Measurements from ENCODE around the gene ASPDH. TPM values are rescaled to one million over a fixed set of nuclear protein-coding genes. Genes with fewer than 3 reads are reported as not detected.
A peak's percentile ranks its signal among the peaks of the same experiment; 100 is the strongest.

The ASPDH gene
- total and polyA plus RNA-seq, 2 experiments from 2014 or later = not detected

DNA sequence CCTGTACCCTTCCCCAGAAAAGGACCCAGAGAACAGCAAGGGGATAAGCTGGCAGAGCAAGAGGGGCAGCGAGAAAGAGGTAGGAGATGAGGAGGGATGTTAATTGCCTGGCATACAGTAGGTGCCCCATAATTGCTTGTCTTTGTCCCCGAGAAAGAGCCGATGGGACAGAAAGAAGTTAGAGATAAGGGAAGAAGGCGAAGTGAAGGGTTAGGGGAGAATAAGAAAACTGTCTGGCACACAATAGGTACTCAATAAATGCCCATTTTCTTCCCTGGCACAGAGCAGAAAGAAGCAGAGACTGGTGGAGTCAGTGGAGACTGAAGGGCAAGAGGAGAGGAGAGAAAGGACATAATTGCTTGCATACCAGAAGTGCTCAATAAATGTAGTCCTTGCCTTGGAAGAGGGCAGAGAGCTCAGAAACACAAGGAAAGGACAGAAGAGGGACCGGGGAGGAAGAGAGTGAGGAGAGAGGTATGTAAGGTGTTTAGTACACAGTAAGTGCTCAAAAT lies 18.6 kb downstream of the ASPDH start:
- TF ChIP-seq EZH2phosphoT487 (IDR thresholded peaks at IDR 0.05; ENCODE audit: insufficient read depth, low read depth) (no peak), EZH2 (IDR thresholded peaks at IDR 0.05; ENCODE audit: insufficient read depth, poor library complexity, severe bottlenecking) (no peak)
- Histone ChIP-seq H3K4me3 (no peak overlapping the region), H3K9ac (no peak overlapping the region), H3K27ac (no peak overlapping the region), H3K27me3 (replicated peaks; ENCODE audit: insufficient read depth) (peaks cover 11% of the 10 kb centered on the region), H2AFZ (no peak overlapping the region), H3K9me2 (ENCODE audit: insufficient read depth) (no peaks in the 10 kb centered on the region), H3K4me2 (ENCODE audit: unreplicated experiment) (no peak overlapping the region), H3F3A (ENCODE audit: insufficient read depth) (no peaks in the 10 kb centered on the region), H4K20me1 (ENCODE audit: insufficient read depth) (no peaks in the 10 kb centered on the region), H3K4me1 (ENCODE audit: insufficient read depth) (no peaks in the 10 kb centered on the region), H3K36me3 (ENCODE audit: low read depth) (no peaks in the 10 kb centered on the region), H3K9me3 (ENCODE audit: low read depth) (no peaks in the 10 kb centered on the region), H3K79me2 (ENCODE audit: insufficient read depth) (no peaks in the 10 kb centered on the region)
- in situ Hi-C loops (cut with MboI) = no loop called here
- WGBS, 2 experiments (ENCODE audit: low coverage in 1 of 2, low lambda C conversion rate in 2 of 2, missing lambda C conversion rate in 2 of 2) = 60 to 73% methylated on average over 5 of the region's 5 CpGs
- no peak for DNase-seq

DNA sequence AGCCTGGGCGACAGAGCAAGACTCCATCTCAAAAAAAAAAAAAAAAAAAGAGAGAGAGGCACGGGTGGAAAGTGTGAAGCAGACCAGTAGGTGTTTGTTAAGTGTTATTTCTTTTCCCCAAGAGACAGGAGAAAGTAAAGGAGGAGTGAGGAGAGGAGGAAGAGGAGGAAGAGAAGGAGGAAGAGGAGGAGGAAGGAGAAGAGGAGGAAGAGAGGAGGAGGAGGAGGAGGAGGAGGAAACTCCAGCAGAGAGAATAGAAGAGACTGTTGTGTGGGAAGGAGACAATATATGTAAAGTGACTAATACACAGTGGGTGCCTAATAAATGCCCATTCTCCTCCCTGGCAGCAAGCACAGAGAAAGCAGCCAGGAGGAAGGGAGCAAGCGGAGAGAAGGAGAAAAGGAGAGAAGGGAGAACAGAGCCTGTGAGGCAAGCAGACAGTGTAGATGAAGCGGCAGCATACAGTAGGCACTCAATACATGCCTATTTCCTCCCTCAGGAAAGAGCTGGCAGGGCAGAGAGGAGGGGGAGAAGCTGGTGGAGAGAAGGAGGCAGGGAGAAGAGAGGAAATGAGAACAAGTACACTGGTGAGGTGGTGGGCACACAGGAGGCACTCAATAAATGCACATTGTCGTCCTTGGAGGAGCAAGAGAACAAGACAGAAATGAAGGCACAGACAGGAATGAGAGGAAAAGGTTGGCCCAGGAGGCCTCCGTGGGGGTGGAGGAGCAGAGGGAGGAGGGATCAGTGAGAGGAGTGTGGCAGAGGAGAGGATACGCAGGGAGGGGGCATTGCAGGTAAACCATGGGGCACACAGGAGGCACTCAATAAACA lies 19.3 kb downstream of the ASPDH start:
- in situ Hi-C loops (cut with MboI) = no loop called here
- WGBS, 2 experiments (ENCODE audit: low coverage in 1 of 2, low lambda C conversion rate in 2 of 2, missing lambda C conversion rate in 2 of 2) = 38 to 39% methylated on average over 5 to 7 of the region's 7 CpGs

DNA sequence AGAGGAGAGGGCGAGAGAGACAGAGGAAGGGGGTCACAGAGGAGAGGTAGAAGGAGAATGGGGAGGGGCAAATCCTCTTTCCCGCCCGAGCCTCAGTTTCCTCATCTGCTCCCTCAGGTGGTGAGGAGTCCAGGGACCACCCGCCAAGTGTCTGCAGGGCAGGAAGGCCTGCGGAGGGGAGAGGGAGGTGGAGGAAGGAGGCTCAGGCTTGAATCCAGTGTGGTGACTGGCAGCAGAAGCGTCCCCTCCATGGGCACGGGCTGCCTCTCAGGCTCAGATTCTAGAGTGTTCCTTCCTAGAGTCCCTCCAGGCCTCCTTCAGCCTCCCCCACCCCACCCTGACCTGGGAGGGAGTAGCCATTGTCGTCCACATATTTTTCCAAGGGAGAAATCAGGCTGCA lies 20.5 kb downstream of the ASPDH start:
- no peak overlapping the region for H3K9ac ChIP-seq
- H3K79me2 ChIP-seq (ENCODE audit: insufficient read depth) = no peaks in the 10 kb centered on the region
- peaks cover 4% of the 10 kb centered on the region; the same call in 1 of the 2 replicates for H3K27me3 ChIP-seq (replicated peaks; ENCODE audit: insufficient read depth)
- in situ Hi-C loops (cut with MboI) = no loop called here
- 27 to 32% methylated on average over 8 of the region's 8 CpGs for WGBS, 2 experiments (ENCODE audit: low coverage in 1 of 2, low lambda C conversion rate in 2 of 2, missing lambda C conversion rate in 2 of 2)
- DNase-seq = no peak
- TF ChIP-seq EZH2 (IDR thresholded peaks at IDR 0.05; ENCODE audit: insufficient read depth, poor library complexity, severe bottlenecking) = no peak
- H3F3A ChIP-seq (ENCODE audit: insufficient read depth) = no peaks in the 10 kb centered on the region
- no peak overlapping the region for H3K4me2 ChIP-seq (ENCODE audit: unreplicated experiment)
- H3K9me3 ChIP-seq (ENCODE audit: low read depth) = no peaks in the 10 kb centered on the region
- H3K9me2 ChIP-seq (ENCODE audit: insufficient read depth) = no peaks in the 10 kb centered on the region
- no peak overlapping the region for H2AFZ ChIP-seq
- no peaks in the 10 kb centered on the region for H3K36me3 ChIP-seq (ENCODE audit: low read depth)
- H3K4me1 ChIP-seq (ENCODE audit: insufficient read depth) = no peaks in the 10 kb centered on the region
- no peak overlapping the region for H3K4me3 ChIP-seq
- H4K20me1 ChIP-seq (ENCODE audit: insufficient read depth) = no peaks in the 10 kb centered on the region
- H3K27ac ChIP-seq = no peak overlapping the region

More for the DNA sequence above, 19.3 kb downstream of the ASPDH start:
- no peak overlapping the region for H3K4me2 ChIP-seq (ENCODE audit: unreplicated experiment)
- H3F3A ChIP-seq (ENCODE audit: insufficient read depth) = no peaks in the 10 kb centered on the region
- TF ChIP-seq EZH2phosphoT487 (IDR thresholded peaks at IDR 0.05; ENCODE audit: insufficient read depth, low read depth) (no peak), EZH2 (IDR thresholded peaks at IDR 0.05; ENCODE audit: insufficient read depth, poor library complexity, severe bottlenecking) (no peak)
- H3K27ac ChIP-seq = no peak overlapping the region
- H4K20me1 ChIP-seq (ENCODE audit: insufficient read depth) = no peaks in the 10 kb centered on the region
- no peaks in the 10 kb centered on the region for H3K36me3 ChIP-seq (ENCODE audit: low read depth)
- H2AFZ ChIP-seq = no peak overlapping the region
- H3K9me2 ChIP-seq (ENCODE audit: insufficient read depth) = no peaks in the 10 kb centered on the region
- no peak overlapping the region for H3K4me3 ChIP-seq
- H3K79me2 ChIP-seq (ENCODE audit: insufficient read depth) = no peaks in the 10 kb centered on the region
- peaks cover 4% of the 10 kb centered on the region; the same call in 1 of the 2 replicates for H3K27me3 ChIP-seq (replicated peaks; ENCODE audit: insufficient read depth)
- H3K9ac ChIP-seq = no peak overlapping the region
- no peaks in the 10 kb centered on the region for H3K9me3 ChIP-seq (ENCODE audit: low read depth)
- no peak for DNase-seq
- no peaks in the 10 kb centered on the region for H3K4me1 ChIP-seq (ENCODE audit: insufficient read depth)

DNA sequence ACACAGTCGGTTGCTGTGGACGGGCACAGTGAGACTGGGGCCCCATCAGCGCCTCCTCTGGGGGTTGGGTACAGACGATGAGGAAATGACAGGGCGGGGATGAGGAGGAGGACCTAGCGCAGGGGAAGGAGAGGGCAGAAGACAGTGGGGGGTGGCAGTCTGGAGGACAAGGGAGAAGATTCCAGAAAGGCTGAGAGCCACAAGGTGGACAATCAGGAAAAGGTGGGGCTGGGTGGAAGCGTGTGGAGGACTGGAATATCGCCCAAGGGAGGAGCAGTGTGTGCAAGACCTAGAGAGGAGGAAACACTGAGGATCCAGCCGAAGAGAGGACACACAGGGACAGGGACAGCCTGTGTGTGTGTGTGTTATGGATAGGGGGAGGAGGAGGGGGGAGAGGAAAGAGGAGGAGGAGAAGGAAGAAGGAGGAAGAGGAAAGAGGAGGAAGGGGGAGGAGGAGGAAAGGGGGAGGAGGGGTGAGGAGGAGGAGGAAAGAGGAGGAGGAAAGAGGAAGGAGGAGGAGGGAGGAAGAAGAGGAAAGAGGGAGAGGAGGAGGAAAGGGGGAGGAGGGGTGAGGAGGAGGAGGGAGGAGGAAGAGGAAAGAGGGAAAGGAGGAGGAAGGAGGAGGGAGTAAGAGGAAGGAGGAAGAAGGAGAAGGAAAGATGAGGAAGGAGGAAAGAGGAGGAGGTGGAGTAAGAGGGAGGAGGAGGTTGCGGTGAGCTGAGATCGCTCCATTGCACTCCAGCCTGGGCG lies 21.2 kb downstream of the ASPDH start:
- 7 to 13% methylated on average over 8 to 10 of the region's 12 CpGs for WGBS, 2 experiments (ENCODE audit: low coverage in 1 of 2, low lambda C conversion rate in 2 of 2, missing lambda C conversion rate in 2 of 2)
- Histone ChIP-seq H3K4me3 (no peak overlapping the region), H3K9me3 (ENCODE audit: low read depth) (no peaks in the 10 kb centered on the region), H4K20me1 (ENCODE audit: insufficient read depth) (no peaks in the 10 kb centered on the region), H3K9ac (no peak overlapping the region), H3F3A (ENCODE audit: insufficient read depth) (no peaks in the 10 kb centered on the region), H3K4me1 (ENCODE audit: insufficient read depth) (no peaks in the 10 kb centered on the region), H3K27ac (no peak overlapping the region), H3K36me3 (ENCODE audit: low read depth) (no peaks in the 10 kb centered on the region), H3K27me3 (replicated peaks; ENCODE audit: insufficient read depth) (peaks cover 4% of the 10 kb centered on the region; the same call in 1 of the 2 replicates), H3K9me2 (ENCODE audit: insufficient read depth) (no peaks in the 10 kb centered on the region), H2AFZ (no peak overlapping the region), H3K79me2 (ENCODE audit: insufficient read depth) (no peaks in the 10 kb centered on the region), H3K4me2 (ENCODE audit: unreplicated experiment) (no peak overlapping the region)
- peak; percentile 30 for DNase-seq
- TF ChIP-seq EZH2phosphoT487 (IDR thresholded peaks at IDR 0.05; ENCODE audit: insufficient read depth, low read depth) (no peak), EZH2 (IDR thresholded peaks at IDR 0.05; ENCODE audit: insufficient read depth, poor library complexity, severe bottlenecking) (no peak)
- in situ Hi-C loops (cut with MboI) = no loop called here

Data from GM23248 (cell line).